ENCODE measurements around the gene CAMK2G. TPM values are rescaled to one million over a fixed set of nuclear protein-coding genes. Genes with fewer than 3 reads are reported as not detected.

The CAMK2G gene
- total RNA-seq, 2 donors from 2014 or later = 41.9 to 47.8 TPM

DNA sequence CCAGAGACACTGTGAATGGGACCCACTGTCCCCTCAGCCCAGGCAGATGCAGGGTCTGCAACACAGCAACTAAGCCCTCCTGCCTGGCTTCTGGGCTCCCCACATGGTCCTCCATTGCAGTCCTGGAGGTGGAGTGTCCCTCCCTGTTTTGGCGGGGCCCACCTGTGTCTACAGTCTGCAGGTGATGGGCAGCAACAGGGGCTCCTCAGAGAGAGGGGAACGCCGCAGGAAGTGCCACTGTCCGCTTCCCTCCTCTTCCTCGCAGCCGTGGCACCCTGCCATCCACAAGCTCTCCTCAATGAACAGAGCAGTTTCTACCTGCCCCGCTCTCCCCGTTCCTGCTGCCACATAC is 9.3 kb downstream of the CAMK2G start:
- TF ChIP-seq, protein P1, sequence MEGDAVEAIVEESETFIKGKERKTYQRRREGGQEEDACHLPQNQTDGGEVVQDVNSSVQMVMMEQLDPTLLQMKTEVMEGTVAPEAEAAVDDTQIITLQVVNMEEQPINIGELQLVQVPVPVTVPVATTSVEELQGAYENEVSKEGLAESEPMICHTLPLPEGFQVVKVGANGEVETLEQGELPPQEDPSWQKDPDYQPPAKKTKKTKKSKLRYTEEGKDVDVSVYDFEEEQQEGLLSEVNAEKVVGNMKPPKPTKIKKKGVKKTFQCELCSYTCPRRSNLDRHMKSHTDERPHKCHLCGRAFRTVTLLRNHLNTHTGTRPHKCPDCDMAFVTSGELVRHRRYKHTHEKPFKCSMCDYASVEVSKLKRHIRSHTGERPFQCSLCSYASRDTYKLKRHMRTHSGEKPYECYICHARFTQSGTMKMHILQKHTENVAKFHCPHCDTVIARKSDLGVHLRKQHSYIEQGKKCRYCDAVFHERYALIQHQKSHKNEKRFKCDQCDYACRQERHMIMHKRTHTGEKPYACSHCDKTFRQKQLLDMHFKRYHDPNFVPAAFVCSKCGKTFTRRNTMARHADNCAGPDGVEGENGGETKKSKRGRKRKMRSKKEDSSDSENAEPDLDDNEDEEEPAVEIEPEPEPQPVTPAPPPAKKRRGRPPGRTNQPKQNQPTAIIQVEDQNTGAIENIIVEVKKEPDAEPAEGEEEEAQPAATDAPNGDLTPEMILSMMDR (IDR thresholded peaks at IDR 0.05) = no peak
- no peak for TF ChIP-seq POLR2A (IDR thresholded peaks at IDR 0.05)

DNA sequence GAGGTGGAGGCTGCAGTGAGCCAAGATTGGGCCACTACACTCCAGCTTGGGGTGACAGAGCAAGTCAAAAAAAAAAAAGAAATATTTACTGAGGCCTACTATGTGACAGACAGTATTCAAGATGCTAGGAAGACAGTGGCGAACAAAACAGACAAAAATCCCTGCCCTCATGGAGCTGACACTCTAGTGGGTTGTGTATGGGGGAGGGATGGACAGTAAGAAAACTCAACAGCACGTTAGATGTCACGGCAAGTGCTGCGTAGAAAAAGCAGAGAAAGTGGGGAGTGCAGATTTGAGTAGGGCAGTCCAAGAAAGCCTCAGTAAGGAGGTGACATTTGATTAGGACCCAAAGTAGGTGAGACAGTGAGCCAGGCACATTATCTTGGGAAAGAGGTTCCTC is 10.1 kb downstream of the CAMK2G start:
- intact Hi-C loops (cut with DNase I) = no loop called here
- H3K36me3 ChIP-seq = no peaks in the 10 kb centered on the region
- H3K4me3 ChIP-seq = no peak overlapping the region
- H3K27ac ChIP-seq = no peak overlapping the region
- no peaks in the 10 kb centered on the region for H3K4me1 ChIP-seq (replicated peaks)
- WGBS = 91% methylated on average over 4 of the region's 4 CpGs
- H3K9me3 ChIP-seq = no peaks in the 10 kb centered on the region
- H3K27me3 ChIP-seq (replicated peaks; ENCODE audit: insufficient read depth) = no peaks in the 10 kb centered on the region
- no peak for DNase-seq (ENCODE audit: low spot score)
- TF ChIP-seq POLR2A (IDR thresholded peaks at IDR 0.05) (no peak), POLR2AphosphoS5 (IDR thresholded peaks at IDR 0.05) (no peak)
- TF ChIP-seq, protein P1 (IDR thresholded peaks at IDR 0.05) = no peak

More for the DNA sequence above, 9.3 kb downstream of the CAMK2G start:
- H3K27me3 ChIP-seq (replicated peaks; ENCODE audit: insufficient read depth) = no peaks in the 10 kb centered on the region
- intact Hi-C loops (cut with DNase I) = no loop called here
- no peak for DNase-seq (ENCODE audit: low spot score)
- no peaks in the 10 kb centered on the region for H3K9me3 ChIP-seq
- no peaks in the 10 kb centered on the region for H3K4me1 ChIP-seq (replicated peaks)
- no peak overlapping the region for H3K4me3 ChIP-seq
- 77% methylated on average over 8 of the region's 8 CpGs for WGBS
- no peaks in the 10 kb centered on the region for H3K36me3 ChIP-seq
- no peak overlapping the region for H3K27ac ChIP-seq

DNA sequence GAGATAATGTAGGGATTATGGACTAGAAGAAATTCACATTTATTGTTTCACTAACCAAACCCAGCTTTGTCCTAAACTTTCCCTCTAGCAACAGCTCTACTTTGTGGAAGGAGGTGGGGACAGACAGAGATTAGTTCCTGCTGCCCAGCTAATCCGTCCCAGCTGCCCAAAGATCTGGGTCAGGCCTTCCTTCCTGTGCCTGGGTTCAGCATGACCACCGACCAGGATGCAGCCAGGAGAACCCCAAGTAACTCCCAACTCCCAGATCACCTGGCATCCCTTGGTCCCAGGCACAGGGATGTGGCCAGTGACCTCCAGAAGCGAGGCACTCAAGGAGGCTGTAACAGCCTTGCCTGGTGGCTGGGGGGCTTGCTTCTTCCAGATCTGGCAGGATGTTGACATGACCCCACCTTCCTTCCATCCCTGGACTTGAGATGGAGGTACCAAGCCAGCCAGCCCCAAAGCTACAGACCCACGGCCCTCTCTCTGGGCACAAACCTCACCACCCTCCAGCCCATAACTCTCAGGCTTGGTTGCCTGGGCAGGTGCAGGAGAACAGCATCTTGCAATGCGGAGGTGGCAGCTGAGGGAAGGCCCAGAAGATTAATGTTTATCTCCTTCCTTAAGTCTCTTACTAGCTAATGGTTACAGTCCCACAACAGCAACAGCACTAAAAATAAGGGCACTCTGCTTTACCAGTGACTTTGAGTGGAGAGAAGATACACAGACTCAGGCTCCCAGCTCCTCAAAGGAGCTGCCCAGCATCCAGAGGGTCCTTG is 11.1 kb downstream of the CAMK2G start:
- Histone ChIP-seq H3K4me1 (replicated peaks) (no peaks in the 10 kb centered on the region), H3K36me3 (no peaks in the 10 kb centered on the region), H3K27ac (no peak overlapping the region), H3K27me3 (replicated peaks; ENCODE audit: insufficient read depth) (no peaks in the 10 kb centered on the region), H3K9me3 (no peaks in the 10 kb centered on the region), H3K4me3 (no peak overlapping the region)
- no peak for DNase-seq (ENCODE audit: low spot score)
- TF ChIP-seq POLR2A (IDR thresholded peaks at IDR 0.05) = no peak
- 74% methylated on average over 5 of the region's 5 CpGs for WGBS
- intact Hi-C loops (cut with DNase I) = no loop called here

DNA sequence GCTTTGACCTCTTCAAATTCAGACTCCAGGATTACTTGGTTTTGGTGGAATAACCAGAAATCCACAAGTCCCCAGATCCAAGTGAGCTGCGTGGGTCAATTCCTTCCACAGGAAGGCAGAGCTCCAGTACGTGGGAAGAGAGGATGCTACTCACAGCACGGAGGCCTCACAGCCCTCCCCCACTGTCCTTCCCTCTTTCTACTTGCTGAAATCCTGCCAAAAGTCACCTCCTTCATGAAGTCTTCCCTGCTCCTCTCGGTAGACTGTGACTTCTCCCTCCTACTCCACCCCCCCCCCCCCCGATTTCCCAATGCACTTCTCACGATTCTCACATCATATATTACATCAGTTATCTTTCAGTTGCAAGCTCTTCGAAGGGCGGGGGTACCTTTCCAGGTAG is 12.3 kb downstream of the CAMK2G start:
- no peaks in the 10 kb centered on the region for H3K36me3 ChIP-seq
- DNase-seq (ENCODE audit: low spot score) = no peak
- no peaks in the 10 kb centered on the region for H3K4me1 ChIP-seq (replicated peaks)
- TF ChIP-seq POLR2AphosphoS5 (IDR thresholded peaks at IDR 0.05) = no peak
- TF ChIP-seq, protein P1 (IDR thresholded peaks at IDR 0.05) = no peak
- TF ChIP-seq POLR2A (IDR thresholded peaks at IDR 0.05) = no peak
- H3K4me3 ChIP-seq = no peak overlapping the region
- no peaks in the 10 kb centered on the region for H3K27me3 ChIP-seq (replicated peaks; ENCODE audit: insufficient read depth)
- H3K27ac ChIP-seq = no peak overlapping the region
- no peaks in the 10 kb centered on the region for H3K9me3 ChIP-seq
- 63% methylated on average over 8 of the region's 8 CpGs for WGBS
- intact Hi-C loops (cut with DNase I) = no loop called here

DNA sequence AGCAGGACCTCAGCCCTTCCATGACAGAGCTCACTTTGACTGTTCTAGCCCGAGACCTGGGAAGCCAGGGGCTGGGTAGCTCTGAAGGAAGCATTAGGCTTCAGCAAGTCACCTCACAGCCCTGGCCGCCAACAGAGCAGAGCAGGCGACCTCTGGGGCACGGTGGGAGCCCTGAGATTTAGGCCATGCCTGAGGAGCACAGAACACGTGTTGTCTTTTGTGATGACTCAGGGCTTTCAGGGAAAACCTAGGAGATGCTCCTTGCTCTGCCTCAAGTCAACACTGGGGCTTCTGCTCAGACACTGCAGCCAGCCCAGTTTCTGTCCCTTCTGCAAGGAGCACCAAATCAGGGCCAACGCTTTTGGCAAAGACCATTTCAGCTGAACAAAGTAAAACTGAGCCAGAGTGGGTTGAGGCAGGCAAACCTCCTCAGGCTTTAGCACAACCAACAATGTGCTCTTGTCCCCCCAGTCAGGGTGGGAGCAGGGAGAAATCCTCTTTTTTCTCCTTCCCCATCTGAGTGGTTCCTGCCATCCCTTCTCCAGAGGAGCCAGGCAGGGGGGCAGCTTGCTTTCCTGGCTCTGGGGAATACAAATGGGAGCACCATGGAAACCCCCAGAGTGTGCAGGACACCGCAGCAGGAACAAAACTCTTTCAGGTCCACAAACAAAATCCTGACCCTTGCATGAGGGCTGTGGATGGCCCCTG is 14.4 kb downstream of the CAMK2G start:
- DNase-seq (ENCODE audit: low spot score) = no peak
- TF ChIP-seq POLR2AphosphoS5 (IDR thresholded peaks at IDR 0.05) (no peak), POLR2A (IDR thresholded peaks at IDR 0.05) (no peak)
- TF ChIP-seq, protein P1 (IDR thresholded peaks at IDR 0.05) = no peak
- Histone ChIP-seq H3K9me3 (no peaks in the 10 kb centered on the region), H3K4me3 (no peak overlapping the region), H3K36me3 (no peaks in the 10 kb centered on the region), H3K27me3 (replicated peaks; ENCODE audit: insufficient read depth) (no peaks in the 10 kb centered on the region), H3K4me1 (replicated peaks) (no peaks in the 10 kb centered on the region), H3K27ac (no peak overlapping the region)
- intact Hi-C loops (cut with DNase I) = no loop called here
- WGBS = 89% methylated on average over 7 of the region's 7 CpGs
